ENCODE measurements around the gene PRPF40A. TPM values are rescaled to one million over a fixed set of nuclear protein-coding genes. Genes with fewer than 3 reads are reported as not detected.

PRPF40A gene
- total and polyA plus RNA-seq, 9 of the 15 experiments (the other 6 are each of a cell fraction or from before 2014, with no cell fraction given): 168 to 304 (median 264) TPM

DNA sequence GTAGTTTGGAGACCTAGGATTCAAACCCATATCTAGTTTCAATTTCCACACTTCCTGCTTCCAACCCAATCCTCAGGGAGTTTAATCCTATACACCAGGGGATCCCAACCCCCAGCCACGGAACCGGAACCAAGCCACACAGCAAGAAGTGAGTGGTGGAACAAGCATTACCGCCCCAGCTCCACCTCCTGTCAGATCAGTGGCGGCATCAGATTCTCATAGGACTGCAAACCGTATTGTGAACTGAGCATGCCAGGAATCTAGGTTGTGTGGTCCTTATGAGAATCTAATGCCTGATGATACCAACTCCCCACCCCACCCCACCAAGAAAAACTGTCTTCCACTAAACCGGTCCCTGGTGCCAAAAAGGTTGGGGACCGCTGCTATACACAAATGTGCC lies 52.5 kb downstream of the PRPF40A start (continued):
- TF ChIP-seq, protein P1, sequence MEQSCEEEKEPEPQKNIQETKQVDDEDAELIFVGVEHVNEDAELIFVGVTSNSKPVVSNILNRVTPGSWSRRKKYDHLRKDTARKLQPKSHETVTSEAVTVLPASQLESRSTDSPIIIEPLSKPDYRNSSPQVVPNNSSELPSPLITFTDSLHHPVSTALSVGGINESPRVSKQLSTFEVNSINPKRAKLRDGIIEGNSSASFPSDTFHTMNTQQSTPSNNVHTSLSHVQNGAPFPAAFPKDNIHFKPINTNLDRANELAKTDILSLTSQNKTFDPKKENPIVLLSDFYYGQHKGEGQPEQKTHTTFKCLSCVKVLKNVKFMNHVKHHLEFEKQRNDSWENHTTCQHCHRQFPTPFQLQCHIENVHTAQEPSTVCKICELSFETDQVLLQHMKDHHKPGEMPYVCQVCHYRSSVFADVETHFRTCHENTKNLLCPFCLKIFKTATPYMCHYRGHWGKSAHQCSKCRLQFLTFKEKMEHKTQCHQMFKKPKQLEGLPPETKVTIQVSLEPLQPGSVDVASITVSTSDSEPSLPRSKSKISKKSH (CRISPR knock-in tag; IDR thresholded peaks at IDR 0.05): no peak
- TF ChIP-seq ZNF696 (CRISPR knock-in tag; conservative IDR thresholded peaks at IDR 0.05) (no peak), HNRNPH1 (optimal IDR thresholded peaks at IDR 0.05; ENCODE audit: low read depth, low read length) (no peak), STAT5B (CRISPR knock-in tag; IDR thresholded peaks at IDR 0.05) (no peak)

DNA sequence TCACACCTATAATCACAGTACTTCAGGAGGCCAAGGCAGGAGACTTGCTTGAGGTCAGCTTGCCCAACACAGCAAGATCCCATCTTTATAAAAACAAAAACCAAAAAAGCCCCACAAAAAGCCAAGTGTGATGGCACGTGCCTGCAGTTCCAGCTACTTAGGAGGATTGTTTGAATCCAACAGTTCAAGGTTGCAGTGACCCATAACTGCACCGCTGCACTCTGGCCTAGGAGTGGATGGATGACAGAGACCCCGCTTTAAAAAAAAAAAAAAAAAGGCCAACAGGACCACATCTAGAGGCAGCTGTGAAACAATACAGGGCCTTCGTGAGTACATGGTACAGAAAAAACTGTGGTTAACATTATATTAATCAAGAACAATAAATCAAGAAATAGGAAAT lies 56.2 kb downstream of the PRPF40A start:
- WGBS (ENCODE audit: insufficient coverage, low coverage, missing lambda C conversion rate): 91% methylated on average over 3 of the region's 4 CpGs
- ChIA-PET POLR2A (interaction anchor here (0.8 to 1.2 kb wide), 2 partner anchors 15 to 72 kb away, joined by 3 to 4 read pairs; no protein-coding TSS in a partner anchor), CTCF (ENCODE audit: low intra/inter-chr PET ratio) (no interaction called here)
- ATAC-seq: no peak
- in situ Hi-C loops (cut with MboI): no loop called here
- no peak overlapping the region for H3K4me3 ChIP-seq
- H2AFZ ChIP-seq (ENCODE audit: low read depth, low read length): no peak overlapping the region
- no peak for DNase-seq (ENCODE audit: extremely low read depth in 1 of 4, low spot score in 3 of 4)
- no peak for FAIRE-seq
- peaks cover 95% of the 10 kb centered on the region for H3K36me3 ChIP-seq (ENCODE audit: control insufficient read depth, insufficient read depth, low read length)
- intact Hi-C loops (cut with micrococcal nuclease): no loop called here
- H3K79me2 ChIP-seq (ENCODE audit: control insufficient read depth, insufficient read depth, low read length): no peaks in the 10 kb centered on the region
- H3K4me1 ChIP-seq (replicated peaks in 1 of 2; ENCODE audit: control insufficient read depth in 2 of 2, insufficient read depth in 2 of 2, low read length in 2 of 2): no peaks in the 10 kb centered on the region
- no peaks in the 10 kb centered on the region for H3K9me1 ChIP-seq (ENCODE audit: control insufficient read depth, insufficient read depth, low read length)
- H4K20me1 ChIP-seq (replicated peaks; ENCODE audit: control insufficient read depth, insufficient read depth, low read length): no peaks in the 10 kb centered on the region
- no peaks in the 10 kb centered on the region for H3K9me3 ChIP-seq (replicated peaks; ENCODE audit: control insufficient read depth, insufficient read depth, low read depth, low read length)
- BruUV-seq (replicated peaks): no TSS peak
- H3K4me2 ChIP-seq (ENCODE audit: insufficient read depth, low read length): no peak overlapping the region
- no peaks in the 10 kb centered on the region for H3K27me3 ChIP-seq (ENCODE audit: control insufficient read depth in 2 of 2, insufficient read depth in 2 of 2, low read length in 2 of 2)
- no peak overlapping the region for H3K9ac ChIP-seq (ENCODE audit: insufficient read depth in 1 of 2, low read depth in 2 of 2, low read length in 2 of 2)
- H3K27ac ChIP-seq (ENCODE audit: extremely low read depth, low read depth, low read length): no peak overlapping the region
- TF ChIP-seq NR3C1 (CRISPR knock-in tag; IDR thresholded peaks at IDR 0.05) (no peak), SPI1 (IDR thresholded peaks at IDR 0.05; ENCODE audit: borderline replicate concordance, low read depth, low read length) (no peak), KAT8 (IDR thresholded peaks at IDR 0.05; ENCODE audit: low read depth) (no peak)
- TF ChIP-seq, protein P2, sequence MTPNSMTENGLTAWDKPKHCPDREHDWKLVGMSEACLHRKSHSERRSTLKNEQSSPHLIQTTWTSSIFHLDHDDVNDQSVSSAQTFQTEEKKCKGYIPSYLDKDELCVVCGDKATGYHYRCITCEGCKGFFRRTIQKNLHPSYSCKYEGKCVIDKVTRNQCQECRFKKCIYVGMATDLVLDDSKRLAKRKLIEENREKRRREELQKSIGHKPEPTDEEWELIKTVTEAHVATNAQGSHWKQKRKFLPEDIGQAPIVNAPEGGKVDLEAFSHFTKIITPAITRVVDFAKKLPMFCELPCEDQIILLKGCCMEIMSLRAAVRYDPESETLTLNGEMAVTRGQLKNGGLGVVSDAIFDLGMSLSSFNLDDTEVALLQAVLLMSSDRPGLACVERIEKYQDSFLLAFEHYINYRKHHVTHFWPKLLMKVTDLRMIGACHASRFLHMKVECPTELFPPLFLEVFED (CRISPR knock-in tag; conservative IDR thresholded peaks at IDR 0.05): no peak
- TF ChIP-seq, protein P3, sequence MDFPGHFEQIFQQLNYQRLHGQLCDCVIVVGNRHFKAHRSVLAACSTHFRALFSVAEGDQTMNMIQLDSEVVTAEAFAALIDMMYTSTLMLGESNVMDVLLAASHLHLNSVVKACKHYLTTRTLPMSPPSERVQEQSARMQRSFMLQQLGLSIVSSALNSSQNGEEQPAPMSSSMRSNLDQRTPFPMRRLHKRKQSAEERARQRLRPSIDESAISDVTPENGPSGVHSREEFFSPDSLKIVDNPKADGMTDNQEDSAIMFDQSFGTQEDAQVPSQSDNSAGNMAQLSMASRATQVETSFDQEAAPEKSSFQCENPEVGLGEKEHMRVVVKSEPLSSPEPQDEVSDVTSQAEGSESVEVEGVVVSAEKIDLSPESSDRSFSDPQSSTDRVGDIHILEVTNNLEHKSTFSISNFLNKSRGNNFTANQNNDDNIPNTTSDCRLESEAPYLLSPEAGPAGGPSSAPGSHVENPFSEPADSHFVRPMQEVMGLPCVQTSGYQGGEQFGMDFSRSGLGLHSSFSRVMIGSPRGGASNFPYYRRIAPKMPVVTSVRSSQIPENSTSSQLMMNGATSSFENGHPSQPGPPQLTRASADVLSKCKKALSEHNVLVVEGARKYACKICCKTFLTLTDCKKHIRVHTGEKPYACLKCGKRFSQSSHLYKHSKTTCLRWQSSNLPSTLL (IDR thresholded peaks at IDR 0.05): no peak
